GM20000 (cell line): Measurements from ENCODE around the gene FRZB.

ENCODE experiments used
- DNase-seq: peaks from one replicate; pipeline ENCODE4 v3.0.0; 2012; ENCODE audit warnings: low spot score
- TF ChIP-seq, protein P1 (sequence below): IDR thresholded peaks from 2 replicates; pipeline ENCODE4 v1.5.1; 2012; ENCODE audit warnings: mild to moderate bottlenecking, control low read depth; ENCODE audit errors: extremely low read depth, missing control alignments

Gene FRZB

DNA sequence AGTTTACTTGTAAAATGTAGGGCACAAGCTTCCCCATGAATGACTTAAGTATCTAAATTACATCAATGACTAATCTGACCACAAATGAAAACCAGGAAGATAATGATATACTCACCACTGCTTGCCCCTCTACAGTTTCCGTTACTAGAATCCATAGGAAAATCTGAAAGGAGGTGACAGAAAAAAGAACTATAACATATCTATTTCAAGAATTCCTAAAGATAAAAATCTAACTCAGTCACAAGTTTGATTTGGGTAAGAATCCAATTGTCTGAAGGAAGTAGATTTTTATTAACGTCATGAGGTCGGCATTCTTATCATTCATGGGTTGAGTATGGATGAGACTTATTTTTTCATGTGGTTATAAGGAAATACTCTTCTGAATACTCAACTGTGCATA lies 7.8 kb downstream of the FRZB start:
- no peak for DNase-seq
- TF ChIP-seq, protein P1, sequence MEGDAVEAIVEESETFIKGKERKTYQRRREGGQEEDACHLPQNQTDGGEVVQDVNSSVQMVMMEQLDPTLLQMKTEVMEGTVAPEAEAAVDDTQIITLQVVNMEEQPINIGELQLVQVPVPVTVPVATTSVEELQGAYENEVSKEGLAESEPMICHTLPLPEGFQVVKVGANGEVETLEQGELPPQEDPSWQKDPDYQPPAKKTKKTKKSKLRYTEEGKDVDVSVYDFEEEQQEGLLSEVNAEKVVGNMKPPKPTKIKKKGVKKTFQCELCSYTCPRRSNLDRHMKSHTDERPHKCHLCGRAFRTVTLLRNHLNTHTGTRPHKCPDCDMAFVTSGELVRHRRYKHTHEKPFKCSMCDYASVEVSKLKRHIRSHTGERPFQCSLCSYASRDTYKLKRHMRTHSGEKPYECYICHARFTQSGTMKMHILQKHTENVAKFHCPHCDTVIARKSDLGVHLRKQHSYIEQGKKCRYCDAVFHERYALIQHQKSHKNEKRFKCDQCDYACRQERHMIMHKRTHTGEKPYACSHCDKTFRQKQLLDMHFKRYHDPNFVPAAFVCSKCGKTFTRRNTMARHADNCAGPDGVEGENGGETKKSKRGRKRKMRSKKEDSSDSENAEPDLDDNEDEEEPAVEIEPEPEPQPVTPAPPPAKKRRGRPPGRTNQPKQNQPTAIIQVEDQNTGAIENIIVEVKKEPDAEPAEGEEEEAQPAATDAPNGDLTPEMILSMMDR: no peak

DNA sequence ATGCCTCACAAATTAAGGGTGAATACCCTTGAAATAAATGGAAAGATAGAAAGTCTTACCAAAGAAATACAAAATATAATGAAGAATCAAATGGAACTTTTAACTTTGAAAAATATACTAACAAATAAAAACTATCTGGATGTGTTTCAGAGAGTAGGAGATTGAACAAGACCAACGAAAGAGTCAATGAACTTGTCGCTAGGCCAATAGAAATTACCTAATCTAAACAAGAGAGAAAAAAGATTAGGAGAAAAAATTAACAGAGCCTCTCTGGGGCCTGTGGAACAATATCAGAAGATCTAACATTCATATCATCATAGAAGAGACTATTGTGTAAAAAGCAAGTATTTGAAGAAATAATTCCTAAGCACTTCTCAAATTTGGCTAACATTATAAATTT lies 11.1 kb downstream of the FRZB start:
- DNase-seq: no peak
- TF ChIP-seq, protein P1: no peak

DNA sequence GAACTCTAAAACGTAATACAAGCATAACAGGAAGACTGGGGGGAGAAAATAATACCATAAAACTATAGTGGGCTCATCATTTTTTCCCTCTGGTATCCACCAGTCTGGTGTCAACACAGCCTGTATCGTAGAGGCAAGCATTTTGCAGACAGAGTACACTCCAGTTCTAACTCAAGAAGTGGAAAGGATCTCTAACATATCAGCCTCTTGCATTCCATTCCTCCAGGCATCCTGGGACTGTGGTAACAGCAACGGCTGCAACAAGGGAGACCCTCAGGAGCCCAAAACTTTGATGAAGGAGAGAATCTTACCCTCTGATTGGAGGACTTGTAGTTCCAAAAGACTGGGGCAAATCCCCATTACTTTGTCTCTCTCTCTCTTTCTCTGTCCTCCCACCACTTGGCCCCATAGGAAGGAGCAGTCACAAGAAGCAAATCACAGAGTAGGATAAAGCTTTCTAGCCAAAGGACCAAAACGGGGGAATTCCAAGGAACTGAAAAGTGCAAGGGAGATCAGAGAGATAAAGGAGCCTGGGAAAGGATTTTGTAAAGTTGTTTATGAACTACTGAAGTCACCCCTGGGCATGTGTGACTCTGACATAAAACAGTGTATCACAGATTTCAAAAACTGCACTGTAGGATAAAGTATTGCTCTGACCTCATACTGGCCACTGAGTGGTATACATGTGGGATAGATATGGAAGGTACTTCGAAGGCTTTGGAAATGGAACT lies 11.9 kb downstream of the FRZB start:
- TF ChIP-seq, protein P1: no peak
- no peak for DNase-seq

DNA sequence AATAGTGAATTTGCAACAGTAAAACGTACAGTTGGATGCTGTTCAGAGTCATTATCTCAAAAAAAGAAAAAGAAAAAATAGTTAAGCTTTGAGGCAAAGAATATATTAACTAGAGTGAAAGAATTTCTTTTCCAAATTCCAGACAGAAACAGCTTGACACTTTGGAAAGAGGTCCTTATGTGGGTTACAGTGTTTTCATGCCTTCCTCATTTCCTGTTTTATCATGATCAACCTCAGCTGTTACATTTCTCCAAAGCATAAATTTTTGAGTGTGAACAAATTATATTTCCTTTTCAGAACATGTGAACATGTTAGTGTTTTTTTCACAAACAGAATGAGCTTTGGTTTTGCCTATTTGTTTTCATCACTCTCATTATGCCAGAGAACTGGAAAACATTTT lies 13.6 kb downstream of the FRZB start:
- TF ChIP-seq, protein P1: no peak
- no peak for DNase-seq

DNA sequence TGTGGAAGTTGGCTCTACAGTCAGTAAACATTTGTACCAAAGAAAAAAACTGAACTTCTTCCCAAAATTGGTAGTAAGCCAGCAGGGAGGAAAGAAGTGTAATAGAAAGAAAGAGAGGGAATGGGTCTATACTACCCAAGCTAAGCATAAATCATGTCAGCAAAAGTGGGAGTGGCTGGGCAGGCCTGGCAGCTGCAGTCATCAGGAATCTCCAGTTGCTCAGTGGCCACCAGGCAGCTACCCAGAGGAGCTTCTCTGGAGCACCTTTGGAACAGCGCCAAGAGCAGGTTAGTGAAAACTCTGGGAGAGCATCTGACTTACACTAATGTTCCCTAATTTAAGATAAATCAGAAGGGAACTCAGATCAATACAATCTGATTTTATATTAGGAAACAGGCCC lies 14.3 kb downstream of the FRZB start:
- TF ChIP-seq, protein P1: no peak
- DNase-seq: no peak

DNA sequence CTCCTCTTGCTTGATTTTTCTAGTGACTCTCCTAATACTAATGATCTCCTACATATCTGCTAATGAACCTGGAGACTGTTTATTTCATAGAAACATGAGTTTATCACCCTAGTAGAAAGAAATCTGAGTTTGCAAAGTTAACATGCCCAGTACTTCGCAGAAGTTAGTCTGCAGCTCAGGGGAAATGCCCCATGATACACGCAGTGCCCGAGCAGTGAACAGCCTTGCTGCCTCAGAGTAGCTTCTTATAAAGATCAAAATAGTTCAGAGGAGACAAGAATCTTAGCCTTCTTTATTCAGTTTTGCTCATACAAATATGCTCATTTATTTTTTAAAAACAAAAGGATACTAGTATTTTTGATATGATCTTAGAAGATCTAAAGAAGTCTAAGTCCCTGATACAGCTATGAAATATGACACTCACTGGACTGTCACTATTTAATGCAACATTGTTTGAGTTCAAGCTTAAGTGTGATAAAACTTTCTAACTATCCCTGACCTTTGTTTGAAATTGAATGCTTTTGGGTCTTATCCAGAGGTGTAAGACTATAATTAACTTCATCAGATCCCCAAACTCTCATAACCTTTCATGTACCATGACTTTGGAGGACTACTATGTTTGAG lies 20.5 kb downstream of the FRZB start:
- TF ChIP-seq, protein P1: no peak
- no peak for DNase-seq

DNA sequence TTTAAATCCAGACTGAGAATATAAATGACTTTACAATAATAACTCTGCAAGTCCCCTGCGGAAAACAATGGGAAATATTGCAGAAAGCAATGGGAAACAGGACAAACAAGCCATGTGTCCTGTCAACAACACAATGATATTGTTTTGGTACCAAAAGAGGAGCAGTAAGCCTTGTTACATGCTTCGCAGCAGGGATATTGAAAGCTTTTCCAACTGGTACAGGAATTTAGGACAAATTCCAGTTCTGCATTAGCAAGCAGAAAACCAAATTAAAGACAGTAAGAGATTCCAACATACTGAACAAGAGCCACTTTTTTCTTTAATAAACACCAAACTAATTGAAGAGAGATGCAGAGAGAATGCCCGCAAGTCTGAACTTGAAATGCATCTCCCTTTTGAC lies 30.0 kb downstream of the FRZB start:
- no peak for DNase-seq
- TF ChIP-seq, protein P1: no peak
